HG02885 (cell line): ENCODE measurements around the gene KRT20.
"Not testable (repeated sequence)": the region's sequence is repeated elsewhere in the genome, so short reads cannot be mapped to it uniquely, and the experiment has no call there.

Source experiments
- ATAC-seq: cut with Tn5 transposase; IDR thresholded peaks from one replicate; pipeline ENCODE4 v1.9.1; 2021; ENCODE audit warnings: mild to moderate bottlenecking; ENCODE audit not compliant: unreplicated experiment, poor library complexity

Gene KRT20

GRCh38 chr17:40901981-40902474 is 17.0 kb upstream of the KRT20 start:
- no peak for ATAC-seq

GRCh38 chr17:40900809-40901356 is 15.8 kb upstream of the KRT20 start:
- ATAC-seq: no peak

GRCh38 chr17:40896916-40897455 is 11.9 kb upstream of the KRT20 start:
- ATAC-seq: no peak

DNA sequence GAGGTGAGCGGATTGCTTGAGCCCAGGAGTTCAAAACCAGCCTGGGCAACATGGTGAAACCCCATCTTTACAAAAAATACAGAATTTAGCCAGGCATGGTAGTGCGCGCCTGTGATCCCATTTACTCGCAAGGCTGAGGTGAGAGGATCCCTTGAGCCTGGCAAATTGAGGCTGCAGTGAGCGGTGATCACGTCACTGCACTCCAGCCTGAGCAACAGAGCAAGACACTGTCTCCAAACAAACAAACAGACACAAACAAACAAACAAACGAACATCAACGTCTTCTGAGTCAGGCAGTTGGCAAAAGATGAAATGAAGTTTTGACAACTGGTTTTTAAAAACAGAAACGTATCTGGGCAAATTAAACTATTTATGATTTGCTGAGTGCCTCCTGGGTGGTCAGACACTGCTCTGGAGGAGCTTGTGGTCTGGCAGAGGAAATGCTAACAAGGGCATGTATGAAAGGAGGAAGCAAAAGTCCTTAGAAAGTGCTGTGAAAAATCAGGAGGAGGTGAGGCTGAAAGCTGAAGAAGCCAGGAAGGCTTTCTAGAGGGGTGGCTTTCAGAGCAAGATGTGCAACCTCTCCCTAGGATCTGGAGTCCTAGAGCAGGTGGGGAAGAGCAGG is 10.2 kb upstream of the KRT20 start:
- no peak for ATAC-seq

GRCh38 chr17:40888196-40888720 is 3.2 kb upstream of the KRT20 start:
- ATAC-seq: no peak

- ATAC-seq: no peak
These were observed 1.0 kb upstream of the KRT20 start for GRCh38 chr17:40886090-40886489.

- no peak for ATAC-seq
These were observed 1.3 kb downstream of the KRT20 start for GRCh38 chr17:40883626-40884334.

DNA sequence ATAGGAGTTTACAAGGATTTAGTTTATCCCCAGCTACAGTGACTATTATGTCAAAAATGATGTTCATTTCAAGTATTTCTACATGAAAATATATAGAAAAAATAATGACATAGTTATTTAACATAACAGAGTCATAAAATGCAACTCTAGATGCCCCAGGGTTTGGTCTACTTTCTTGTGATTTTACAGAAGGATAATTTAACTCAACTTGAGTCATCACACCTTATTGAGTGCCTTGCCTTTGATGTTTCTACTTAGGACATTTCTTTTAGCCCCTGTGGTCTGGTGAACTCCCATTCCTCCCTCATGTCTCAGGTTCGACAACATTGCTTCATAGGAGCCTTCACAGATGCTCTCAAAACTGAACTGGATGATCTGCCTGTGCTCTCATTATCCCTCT is 2.0 kb downstream of the KRT20 start:
- ATAC-seq: no peak

- no peak for ATAC-seq
These were observed 6.0 kb downstream of the KRT20 start for GRCh38 chr17:40879026-40879425.

DNA sequence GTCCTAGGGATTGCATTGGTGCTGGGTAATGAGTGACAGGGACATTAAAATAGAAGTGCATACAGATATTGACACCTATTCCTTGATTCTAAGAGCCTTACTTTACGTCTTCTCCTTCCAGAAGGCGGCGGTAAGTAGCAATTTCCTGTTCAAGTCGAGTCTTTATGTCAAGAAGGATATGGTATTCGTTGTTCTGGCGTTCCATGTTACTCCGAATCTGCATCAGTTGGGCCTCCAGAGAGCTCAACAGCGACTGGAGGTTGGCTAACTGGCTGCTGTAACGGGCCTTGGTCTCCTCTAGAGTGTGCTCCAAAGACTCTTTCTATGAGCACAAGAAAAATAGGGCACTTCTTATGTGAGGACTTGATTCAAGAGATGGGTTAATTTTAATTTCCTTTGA is 7.0 kb downstream of the KRT20 start:
- ATAC-seq: no peak

DNA sequence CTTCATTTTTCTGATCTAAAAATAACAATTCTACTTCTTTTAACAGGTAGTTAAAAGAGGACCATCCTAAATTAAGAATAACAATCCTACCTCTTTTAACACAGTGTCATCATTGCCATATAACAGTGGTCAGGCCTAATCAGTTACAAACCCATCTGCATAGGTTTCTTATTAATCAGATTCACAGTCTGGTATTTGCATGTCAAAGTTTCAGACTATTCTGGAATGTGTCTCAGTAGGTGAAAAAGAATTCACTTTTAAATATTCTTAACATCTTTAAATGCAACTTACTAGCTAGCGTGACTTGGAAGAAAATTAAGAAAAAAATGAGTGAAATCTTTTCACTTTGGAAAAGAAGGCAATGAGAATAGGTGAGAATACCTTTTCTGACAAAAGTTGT is 11.2 kb downstream of the KRT20 start:
- no peak for ATAC-seq

DNA sequence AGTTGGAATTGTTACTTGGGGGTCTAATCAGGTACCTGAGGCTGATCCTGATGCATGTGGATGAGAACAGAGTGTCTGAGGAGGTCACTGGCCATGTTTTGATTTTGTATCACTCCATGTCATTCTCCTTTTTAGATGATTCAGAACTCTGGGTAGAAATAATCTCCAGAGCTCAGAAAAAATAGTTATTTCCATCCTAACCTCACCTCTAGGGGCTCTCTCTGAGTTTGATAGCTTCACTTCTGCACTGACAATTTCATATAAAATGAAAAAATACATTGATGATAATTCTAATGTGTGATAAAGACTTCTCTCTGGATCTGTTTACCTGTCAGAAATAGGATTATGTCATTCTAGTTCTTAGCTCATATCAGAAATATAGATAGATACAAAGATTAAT is 11.8 kb downstream of the KRT20 start:
- ATAC-seq: no peak

- ATAC-seq: no peak
These were observed 12.6 kb downstream of the KRT20 start for GRCh38 chr17:40872416-40872815.

DNA sequence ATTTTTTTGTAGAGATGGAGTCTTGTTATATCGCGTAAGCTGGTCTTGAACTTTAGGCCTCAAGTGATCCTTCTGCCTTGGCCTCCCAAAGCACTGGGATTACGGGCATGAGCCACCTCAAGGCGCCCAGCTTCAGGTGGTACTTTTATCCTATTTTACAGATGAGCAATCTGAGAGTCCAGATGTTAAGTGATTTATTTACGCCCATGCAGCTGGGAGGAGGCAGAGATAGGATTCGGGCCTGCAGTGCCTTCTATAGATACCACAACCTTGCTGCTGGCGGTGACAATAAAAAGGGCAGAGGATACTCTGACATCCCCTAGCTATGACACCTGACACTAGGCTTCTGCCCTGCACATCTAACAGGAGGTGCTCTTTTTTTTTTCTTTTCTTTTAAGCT is 13.7 kb downstream of the KRT20 start:
- ATAC-seq: no peak

DNA sequence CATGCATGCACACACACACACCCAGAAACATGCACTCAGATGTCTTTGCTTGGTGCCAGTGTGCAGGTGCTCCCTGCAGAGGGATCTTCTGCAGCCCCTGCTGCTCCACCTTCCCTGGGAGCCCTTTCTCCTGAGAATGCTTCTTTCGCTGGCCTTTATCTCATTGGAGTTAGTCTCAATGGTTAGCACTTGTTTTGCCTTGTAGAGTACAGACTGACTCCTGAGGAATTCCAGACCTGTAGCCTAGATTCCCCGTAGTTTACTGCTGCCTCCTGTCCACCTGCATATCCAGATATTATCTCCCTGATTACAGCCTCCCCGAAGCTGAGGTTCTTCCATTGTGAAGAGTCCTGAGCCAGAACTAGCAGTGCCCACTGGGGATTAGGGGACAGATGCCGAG is 14.9 kb downstream of the KRT20 start:
- no peak for ATAC-seq

DNA sequence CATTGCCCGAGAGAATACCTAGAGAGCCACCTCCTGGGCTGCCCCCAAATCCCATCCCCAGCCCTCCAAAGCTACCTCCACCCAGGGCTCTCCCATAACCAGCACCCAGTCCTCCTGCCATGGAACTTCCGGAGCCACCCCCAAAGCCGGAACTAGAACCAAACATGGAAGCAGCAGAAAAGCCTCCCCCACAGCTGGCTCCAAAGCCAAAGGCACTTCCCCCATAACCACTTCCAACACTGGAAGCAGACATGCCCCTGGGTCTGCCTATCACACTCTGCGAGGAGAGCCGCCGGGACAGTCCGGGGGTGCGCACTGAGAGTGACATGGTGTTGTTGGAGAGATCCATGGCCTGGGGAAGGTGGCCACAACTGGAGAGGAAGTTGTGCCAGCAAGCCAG is 18.2 kb downstream of the KRT20 start, which contains the start of gene KRT12:
KRT12 (minus strand) TSS at position 386 of the 400 bp plus-strand sequence; CDS start at position 349, 37 bp downstream.
- ATAC-seq: no peak

DNA sequence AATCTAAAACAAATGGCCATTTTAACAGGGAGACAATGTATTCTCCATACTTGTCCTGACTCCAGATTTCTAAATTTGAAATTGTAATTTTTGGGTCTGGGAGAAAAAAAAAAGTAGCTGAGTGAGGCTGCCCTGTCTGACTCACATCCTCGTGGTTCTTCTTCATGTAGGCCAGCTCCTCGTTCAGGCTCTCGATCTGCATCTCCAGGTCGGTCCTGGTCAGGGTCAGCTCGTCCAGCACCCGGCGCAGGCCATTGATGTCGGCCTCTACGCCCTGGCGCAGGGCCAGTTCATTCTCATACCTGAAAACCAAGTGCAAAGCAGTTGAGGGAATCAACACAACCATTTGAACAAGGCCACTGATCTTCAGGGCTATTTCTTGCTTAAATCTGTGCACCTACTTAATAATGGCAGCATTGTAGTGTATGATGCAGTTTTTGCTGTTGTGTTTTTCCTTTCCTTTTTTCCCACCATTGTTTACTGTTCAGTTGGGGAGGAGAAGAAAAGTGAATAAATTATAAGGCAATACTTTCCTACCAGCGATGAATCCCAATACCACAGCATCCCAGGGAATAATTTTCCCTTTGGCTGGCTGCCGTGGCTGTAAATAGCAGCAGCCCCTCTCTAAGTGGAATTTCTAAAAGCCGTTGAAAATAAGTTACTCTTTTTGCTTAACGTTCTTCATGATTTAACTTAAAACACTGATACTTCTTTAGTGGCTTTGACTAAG is 20.2 kb downstream of the KRT20 start:
- ATAC-seq: no peak

- no peak for ATAC-seq
These were observed 21.9 kb downstream of the KRT20 start for GRCh38 chr17:40862985-40863733.

DNA sequence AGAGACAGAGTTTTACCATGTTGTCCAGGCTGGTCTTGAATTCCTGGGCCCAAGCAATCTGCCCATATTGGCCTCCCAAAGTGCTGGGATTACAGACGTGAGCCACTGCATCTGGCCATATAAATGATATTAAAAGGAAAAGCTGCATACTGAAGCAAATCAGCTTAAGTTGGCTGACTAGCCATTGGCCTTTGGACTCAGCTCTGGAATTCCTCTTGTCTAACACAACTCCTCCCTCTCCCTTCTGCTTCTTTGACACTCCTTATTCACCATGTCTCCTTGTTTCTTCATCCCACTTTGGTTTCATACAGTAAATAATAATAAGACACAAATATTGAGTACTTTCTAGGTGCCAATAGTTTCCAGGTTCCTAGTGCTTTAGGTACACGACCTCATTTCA is 25.5 kb downstream of the KRT20 start:
- ATAC-seq: no peak

DNA sequence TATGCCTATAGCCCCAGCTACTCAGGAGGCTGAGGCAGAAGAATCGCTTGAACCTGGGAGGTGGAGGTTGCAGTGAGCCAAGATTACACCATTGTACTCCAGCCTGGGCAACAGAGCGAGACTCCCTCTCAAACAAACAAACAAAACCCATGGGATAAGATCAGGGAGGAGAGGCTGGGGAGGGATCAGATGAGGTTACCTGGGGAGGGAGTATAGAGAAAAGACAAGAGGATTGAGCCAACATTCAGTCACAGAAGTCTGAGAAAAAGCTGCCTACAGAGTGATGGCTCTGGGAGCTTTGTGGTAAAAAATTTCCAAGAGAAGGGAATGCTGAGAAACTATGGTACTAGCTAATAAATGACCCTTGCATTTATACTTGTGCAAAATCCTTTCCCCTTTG is 26.4 kb downstream of the KRT20 start:
- not testable (repeated sequence) for ATAC-seq
